ENCODE measurements around the gene NUPR1.

- TF ChIP-seq PPARA (CRISPR knock-in tag; IDR thresholded peaks at IDR 0.05; ENCODE audit: borderline replicate concordance) (no peak), OSR1 (CRISPR knock-in tag; IDR thresholded peaks at IDR 0.05) (no peak), SNAI2 (CRISPR knock-in tag; IDR thresholded peaks at IDR 0.05) (no peak), PATZ1 (CRISPR knock-in tag; IDR thresholded peaks at IDR 0.05; ENCODE audit: borderline replicate concordance) (no peak), ZFP3 (CRISPR knock-in tag; IDR thresholded peaks at IDR 0.05) (no peak), ZNF70 (CRISPR knock-in tag; IDR thresholded peaks at IDR 0.05) (no peak), GLIS3 (CRISPR knock-in tag; IDR thresholded peaks at IDR 0.05) (no peak), RARB (CRISPR knock-in tag; IDR thresholded peaks at IDR 0.05) (no peak)
These were observed 17.3 kb downstream of the NUPR1 start for GRCh38 chr16:28521436-28521835.

All from SK-N-SH treated with all-trans-retinoic acid at 6 μM for 48 hours (cell line).